ENCODE results near the gene KDM2A. TPM values are rescaled to one million over a fixed set of nuclear protein-coding genes. Genes with fewer than 3 reads are reported as not detected.
"Not testable (repeated sequence)": the region's sequence is repeated elsewhere in the genome, so short reads cannot be mapped to it uniquely, and the experiment has no call there.

KDM2A gene
- total RNA-seq, 1 experiment from 2014 or later = 36.1 TPM

- peak; percentile 42 for DNase-seq (ENCODE audit: low read depth)
Measured at GRCh38 chr11:67167719-67168118, 48.7 kb downstream of the KDM2A start.

GRCh38 chr11:67168911-67169310 lies 49.8 kb downstream of the KDM2A start:
- not testable (repeated sequence) for DNase-seq (ENCODE audit: low read depth)

GRCh38 chr11:67174311-67174710 lies 55.2 kb downstream of the KDM2A start:
- no peak for DNase-seq (ENCODE audit: low read depth)

DNA sequence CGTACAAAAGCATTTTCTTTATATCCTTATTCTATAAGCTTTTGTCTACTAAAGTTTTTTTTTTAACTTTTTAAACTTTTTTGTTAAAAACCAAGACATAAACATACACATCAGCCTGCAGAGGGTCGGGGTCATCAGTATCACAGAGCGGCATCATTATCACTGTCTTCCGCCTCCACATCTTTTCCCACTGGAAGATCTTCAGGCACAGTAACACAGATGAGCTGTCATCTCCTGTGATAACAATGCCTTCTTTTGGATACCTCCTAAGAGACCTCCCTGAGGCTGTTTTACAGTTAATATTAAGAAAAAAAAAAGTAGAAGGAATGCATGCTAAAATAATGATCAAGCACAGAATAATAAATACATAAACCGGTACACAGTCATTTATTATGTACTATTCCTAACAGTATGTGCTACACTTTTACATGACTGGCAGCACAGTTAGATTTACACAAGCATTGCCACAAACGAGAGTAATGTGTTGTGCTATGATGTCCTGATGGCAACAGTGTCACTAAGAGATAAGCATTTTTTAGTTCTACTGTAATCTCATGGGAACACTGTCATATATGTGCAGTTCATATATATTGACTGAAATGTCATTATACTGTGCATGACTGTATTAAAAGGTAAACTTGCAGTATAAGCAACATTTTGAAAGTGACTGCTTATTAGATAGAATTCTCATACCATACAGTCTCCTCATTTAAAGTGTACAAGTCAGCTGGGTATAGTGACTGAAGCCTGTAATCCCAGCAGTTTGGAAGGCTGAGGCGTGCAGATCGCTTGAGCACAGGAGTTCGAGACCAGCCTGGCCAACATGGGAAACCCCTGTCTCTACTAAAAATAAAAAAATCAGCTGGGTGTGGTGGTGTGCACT lies 58.6 kb downstream of the KDM2A start:
- no peak for DNase-seq (ENCODE audit: low read depth)

GRCh38 chr11:67178421-67178820 lies 59.4 kb downstream of the KDM2A start:
- DNase-seq (ENCODE audit: low read depth) = peak; percentile 55

GRCh38 chr11:67178878-67179277 lies 59.8 kb downstream of the KDM2A start:
- DNase-seq (ENCODE audit: low read depth) = peak; percentile 83

DNA sequence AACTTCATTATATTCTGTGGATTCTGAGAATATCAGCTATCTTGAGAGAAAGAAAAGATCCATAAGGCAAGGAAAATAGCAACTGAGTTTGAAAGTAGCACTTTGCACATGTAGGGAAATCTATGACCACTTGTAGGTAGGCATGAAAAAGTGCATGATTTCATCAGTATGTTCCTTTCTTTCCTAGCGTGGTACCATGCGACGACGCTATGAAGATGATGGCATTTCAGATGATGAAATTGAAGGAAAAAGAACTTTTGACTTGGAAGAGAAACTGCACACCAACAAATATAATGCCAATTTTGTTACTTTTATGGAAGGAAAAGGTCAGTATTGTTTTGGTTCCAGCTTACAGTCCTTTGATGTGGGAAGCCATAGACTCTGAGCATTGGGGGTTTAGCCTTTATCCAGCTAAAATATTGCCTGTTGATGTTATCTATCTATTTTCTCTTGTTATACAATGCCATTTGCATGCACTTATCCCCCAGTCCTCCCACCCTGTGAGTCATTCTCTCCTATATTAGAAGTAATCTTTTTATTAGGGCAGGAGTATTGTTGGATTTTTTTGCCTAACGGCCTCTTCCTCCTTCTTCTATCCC lies 60.9 kb downstream of the KDM2A start:
- peak; percentile 74 for DNase-seq (ENCODE audit: low read depth)

DNA sequence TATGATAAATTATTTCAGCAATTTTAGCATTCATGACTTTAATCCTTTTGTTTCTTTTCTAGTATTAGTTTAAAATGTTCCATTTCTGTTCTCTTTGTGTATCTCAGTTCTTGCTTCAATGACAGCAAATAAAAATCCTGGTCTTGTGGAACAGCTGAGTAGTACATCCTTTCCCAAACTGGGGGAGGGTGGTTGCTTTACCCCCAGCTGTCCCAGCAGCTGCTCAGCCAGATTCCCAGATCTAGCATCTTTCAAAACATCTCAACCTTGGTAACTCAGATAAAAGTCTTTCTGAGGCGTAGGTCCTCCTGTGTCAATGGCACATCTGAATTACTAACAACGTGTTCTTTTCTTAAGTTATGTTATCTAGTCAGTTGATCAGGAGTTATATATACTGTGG lies 75.0 kb downstream of the KDM2A start:
- DNase-seq (ENCODE audit: low read depth) = no peak

GRCh38 chr11:67195971-67196456 lies 77.0 kb downstream of the KDM2A start:
- DNase-seq (ENCODE audit: low read depth) = peak; percentile 85

- no peak for DNase-seq (ENCODE audit: low read depth)
Measured at GRCh38 chr11:67197606-67198005, 78.5 kb downstream of the KDM2A start.

DNA sequence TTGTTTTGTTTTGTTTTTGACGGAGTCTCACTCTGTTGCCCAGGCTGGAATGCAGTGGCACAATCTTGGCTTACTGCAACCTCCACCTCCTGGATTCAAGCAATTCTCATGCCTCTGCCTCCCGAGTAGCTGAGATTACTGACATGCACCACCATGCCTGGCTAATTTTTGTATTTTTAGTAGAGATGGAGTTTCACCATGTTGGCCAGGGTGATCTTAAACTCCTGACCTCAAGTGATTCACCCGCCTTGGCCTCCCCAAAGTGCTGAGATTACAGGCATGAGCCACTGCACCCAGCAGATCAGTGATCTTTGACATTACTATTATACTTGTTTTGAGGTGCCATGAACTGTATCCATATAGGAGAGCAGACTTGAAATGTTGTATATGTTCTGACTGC lies 79.7 kb downstream of the KDM2A start:
- DNase-seq (ENCODE audit: low read depth) = peak; percentile 36

GRCh38 chr11:67199751-67200150 lies 80.7 kb downstream of the KDM2A start:
- DNase-seq (ENCODE audit: low read depth) = no peak

DNA sequence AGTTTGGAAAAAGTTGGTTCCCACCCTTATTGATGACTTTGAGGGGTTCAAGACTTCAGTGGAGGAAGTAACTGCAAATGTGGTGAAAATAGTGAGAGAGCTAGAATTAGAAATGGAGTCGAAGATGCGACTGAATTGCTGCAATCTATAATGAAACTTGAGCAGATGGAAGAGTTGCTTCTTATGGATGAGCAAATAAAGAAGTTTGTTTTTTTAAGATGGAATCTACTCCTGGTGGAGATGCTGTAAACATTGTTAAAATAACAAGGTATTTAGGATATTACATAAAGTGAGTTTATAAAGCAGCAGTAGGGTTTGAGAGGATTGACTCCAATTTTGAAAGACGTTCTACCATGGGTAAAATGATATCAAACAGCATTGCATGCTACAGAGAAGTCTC lies 83.0 kb downstream of the KDM2A start:
- no peak for DNase-seq (ENCODE audit: low read depth)

DNA sequence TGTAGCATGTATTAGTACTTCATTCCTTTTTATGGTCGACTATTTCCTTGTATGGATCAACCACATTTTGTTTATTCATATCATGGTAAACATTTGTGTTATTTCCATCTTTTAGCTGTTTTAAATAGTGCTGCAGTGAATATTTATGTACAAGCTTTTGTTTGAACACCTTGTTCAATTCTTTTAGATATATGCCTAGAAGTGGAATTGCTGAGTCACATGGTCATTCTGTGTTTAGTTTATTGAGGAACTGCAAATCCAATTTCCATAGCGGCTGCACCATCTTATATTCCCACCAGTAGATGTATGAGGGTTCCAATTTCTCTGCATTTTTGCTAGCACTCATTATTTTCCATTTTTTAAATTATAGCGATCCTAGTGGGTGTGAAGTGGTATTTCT lies 85.8 kb downstream of the KDM2A start:
- DNase-seq (ENCODE audit: low read depth) = no peak

GRCh38 chr11:67209222-67209621 lies 90.2 kb downstream of the KDM2A start:
- DNase-seq (ENCODE audit: low read depth) = not testable (repeated sequence)

GRCh38 chr11:67211656-67212436 lies 92.8 kb downstream of the KDM2A start:
- no peak for DNase-seq (ENCODE audit: low read depth)

GRCh38 chr11:67213178-67213621 lies 94.1 kb downstream of the KDM2A start:
- no peak for DNase-seq (ENCODE audit: low read depth)

DNA sequence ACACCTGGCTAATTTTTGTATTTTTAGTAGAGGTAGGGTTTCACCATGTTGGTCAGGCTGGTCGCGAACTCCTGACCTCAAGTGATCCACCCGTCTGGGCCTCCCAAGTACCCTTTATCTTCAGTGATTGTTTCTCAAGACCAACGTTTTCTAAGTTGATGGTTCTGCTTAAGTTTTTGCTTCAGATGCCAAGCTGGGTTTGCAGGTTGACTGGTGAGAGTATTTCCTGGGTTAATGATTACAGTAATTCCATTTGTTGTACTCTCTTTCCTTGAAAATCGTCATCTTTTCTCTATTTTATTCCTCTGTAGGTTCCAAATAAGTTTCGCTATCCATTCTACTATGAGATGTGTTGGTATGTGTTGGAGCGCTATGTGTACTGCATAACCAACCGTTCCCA lies 108.7 kb downstream of the KDM2A start:
- DNase-seq (ENCODE audit: low read depth) = no peak

- no peak for DNase-seq (ENCODE audit: low read depth)
Measured at GRCh38 chr11:67230406-67230805, 111.3 kb downstream of the KDM2A start.

DNA sequence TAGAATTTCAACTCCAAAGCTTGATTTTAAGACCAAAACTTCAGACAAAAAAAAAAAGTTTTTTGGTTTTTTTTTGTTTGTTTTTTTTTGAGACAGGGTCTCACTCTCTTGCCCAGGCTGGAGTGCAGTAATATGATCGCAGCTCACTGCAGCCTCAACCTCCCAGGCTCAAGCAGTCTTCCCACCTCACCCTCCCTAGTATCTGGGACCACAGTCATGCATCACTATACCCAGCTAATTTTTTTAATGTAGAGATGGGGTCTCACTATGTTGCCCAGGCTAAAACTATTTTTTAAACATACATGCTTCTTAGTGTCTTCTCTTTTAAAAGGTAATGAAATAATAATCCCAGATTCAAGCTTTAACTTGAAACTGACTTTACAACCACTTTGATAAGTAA lies 111.8 kb downstream of the KDM2A start:
- no peak for DNase-seq (ENCODE audit: low read depth)

GRCh38 chr11:67233584-67234190 lies 114.6 kb downstream of the KDM2A start:
- DNase-seq (ENCODE audit: low read depth) = no peak

DNA sequence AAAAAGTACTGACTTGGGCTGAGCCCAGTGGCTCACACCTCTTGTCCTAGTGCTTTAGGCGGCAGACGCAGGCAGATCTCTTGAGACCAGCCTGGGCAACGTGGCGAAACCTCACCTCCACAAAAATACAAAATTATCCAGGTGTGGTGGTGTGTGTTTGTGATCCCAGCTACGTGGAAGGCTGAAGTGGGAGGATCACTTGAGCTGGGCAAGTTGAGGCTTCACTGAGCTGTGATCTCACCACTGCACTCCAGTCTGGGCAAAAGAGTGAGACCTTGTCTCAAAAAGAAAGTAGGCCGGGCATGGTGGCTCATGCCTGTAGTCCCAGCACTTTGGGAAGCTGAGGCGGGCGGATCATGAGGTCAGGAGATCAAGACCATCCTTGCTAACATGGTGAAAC lies 115.5 kb downstream of the KDM2A start:
- not testable (repeated sequence) for DNase-seq (ENCODE audit: low read depth)
